Ecto neural progenitor cell (in vitro differentiated cells): ENCODE data around the gene NDUFS2.

Experiments used
- DNase-seq: peaks from one replicate; pipeline ENCODE4 v3.0.0-alpha.2; 2018; ENCODE audit warnings: low spot score

The NDUFS2 gene

GRCh38 chr1:161196111-161196510, 6.1 kb upstream of the NDUFS2 start:
- DNase-seq, result no peak

- peak; percentile 78 for DNase-seq
These were observed 5.4 kb upstream of the NDUFS2 start for GRCh38 chr1:161196521-161197451.

GRCh38 chr1:161197560-161198193, 4.5 kb upstream of the NDUFS2 start:
- no peak for DNase-seq

GRCh38 chr1:161198194-161198896, 3.8 kb upstream of the NDUFS2 start:
- DNase-seq, result peak; percentile 81

- peak; percentile 72 for DNase-seq
These were observed 3.2 kb upstream of the NDUFS2 start, which contains the start of gene ADAMTS4 for GRCh38 chr1:161198897-161199431. Gene ADAMTS4, minus strand, starts transcription at chr1:161199054. Its CDS starts 427 bp downstream, at chr1:161198627.

GRCh38 chr1:161199506-161200139, 2.5 kb upstream of the NDUFS2 start:
- DNase-seq, result no peak

GRCh38 chr1:161200421-161200991, 1.7 kb upstream of the NDUFS2 start:
- DNase-seq, result no peak

- DNase-seq, result no peak
These were observed 953 bp upstream of the NDUFS2 start for GRCh38 chr1:161200992-161201835.

- no peak for DNase-seq
These were observed 4.4 kb downstream of the NDUFS2 start for GRCh38 chr1:161206411-161207140.

GRCh38 chr1:161207173-161207572, 5.0 kb downstream of the NDUFS2 start:
- DNase-seq, result no peak

GRCh38 chr1:161209790-161210409, 7.7 kb downstream of the NDUFS2 start:
- peak; percentile 81 for DNase-seq

- DNase-seq, result no peak
These were observed 12.2 kb downstream of the NDUFS2 start for GRCh38 chr1:161214369-161214768.

- peak; percentile 36 for DNase-seq
These were observed 12.9 kb downstream of the NDUFS2 start, which contains the start of gene FCER1G for GRCh38 chr1:161215076-161215475. Gene FCER1G, plus strand, starts transcription at chr1:161215295. Its CDS starts 27 bp downstream, at chr1:161215322.

- DNase-seq, result no peak
These were observed 15.0 kb downstream of the NDUFS2 start for GRCh38 chr1:161216945-161217712.

GRCh38 chr1:161217831-161218230, 15.7 kb downstream of the NDUFS2 start:
- no peak for DNase-seq

- no peak for DNase-seq
These were observed 16.3 kb downstream of the NDUFS2 start for GRCh38 chr1:161218301-161219077.

- no peak for DNase-seq
These were observed 17.1 kb downstream of the NDUFS2 start for GRCh38 chr1:161219078-161219892.
